HFFc6 (cell line): ENCODE results near the gene CFAP20DC. TPM values are rescaled to one million over a fixed set of nuclear protein-coding genes. Genes with fewer than 3 reads are reported as not detected.
A peak's percentile ranks its signal among the peaks of the same experiment; 100 is the strongest.
"Not testable (repeated sequence)": the region's sequence is repeated elsewhere in the genome, so short reads cannot be mapped to it uniquely, and the experiment has no call there.

Experiments used
- DNase-seq: peaks from one replicate; pipeline ENCODE4 v3.0.0-alpha.2; 2018
- H3K27ac Mint-ChIP-seq: 2 replicates; pipeline ENCODE4 v1.8.0; 2020; ENCODE audit warnings: mild to moderate bottlenecking, mixed read lengths
- H3K27me3 Mint-ChIP-seq: 2 replicates; pipeline ENCODE4 v1.8.0; 2021; ENCODE audit warnings: mild to moderate bottlenecking, moderate library complexity, mixed read lengths; ENCODE audit not compliant: insufficient read depth
- H3K36me3 Mint-ChIP-seq: 2 replicates; pipeline ENCODE4 v1.8.0; 2021; ENCODE audit warnings: low read depth, mixed read lengths
- H3K4me1 Mint-ChIP-seq: 2 replicates; pipeline ENCODE4 v1.8.0; 2020; ENCODE audit warnings: low read depth, mixed read lengths
- H3K4me3 Mint-ChIP-seq: 2 replicates; pipeline ENCODE4 v1.8.0; 2020; ENCODE audit warnings: mild to moderate bottlenecking, moderate library complexity, mixed read lengths
- H3K9me3 Mint-ChIP-seq: 2 replicates; pipeline ENCODE4 v1.8.0; 2020; ENCODE audit warnings: mild to moderate bottlenecking, mixed read lengths
- total RNA-seq, 6 experiments: library from RNA; stranded (reverse); fragmentation: NEBNext Ultra II Directional; extraction: Animal tissue kit (Norgen Biotek cat#: 25700); gene quantifications; 2 replicates in 1 of 6; 3 replicates in 5 of 6; pipeline ENCODE4 v1.2.3, GENCODE V29; 2021
- TF ChIP-seq, protein P1 (sequence below): fragments of 200-600 bp; sonication (generic); IDR thresholded peaks from 2 replicates; pipeline ENCODE4 v1.5.0; 2021; ENCODE audit warnings: antibody characterized with exemption, mild to moderate bottlenecking

The CFAP20DC gene
- total RNA-seq, 6 experiments from 2014 or later, result 1.2 to 2.6 (median 2.1) TPM

DNA sequence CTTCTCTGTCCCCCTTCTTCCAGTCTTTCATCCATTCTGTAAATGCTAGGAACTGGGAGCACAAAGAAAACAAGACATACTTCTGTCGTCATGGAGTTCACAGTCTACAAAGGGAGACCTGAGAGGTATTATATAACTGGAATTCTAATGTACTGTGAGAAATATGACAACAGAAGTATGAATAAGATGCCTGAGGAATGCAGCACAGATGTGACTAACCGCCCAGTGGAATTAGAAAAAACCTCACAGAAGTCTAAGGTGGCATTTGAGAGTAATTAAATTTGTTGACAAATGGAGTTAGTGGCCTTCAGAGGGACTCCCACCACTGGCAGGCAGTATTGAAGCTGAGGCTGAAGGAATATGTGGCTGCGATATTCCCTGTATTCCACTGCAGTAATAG is 214.7 kb downstream of the CFAP20DC start:
- peaks cover 52% of the 10 kb centered on the region for H3K4me1 Mint-ChIP-seq
- H3K4me3 Mint-ChIP-seq, result no peak overlapping the region
- peak overlapping the region; percentile 85 for H3K27ac Mint-ChIP-seq
- DNase-seq, result peak; percentile 49
- peaks cover 3% of the 10 kb centered on the region for H3K27me3 Mint-ChIP-seq
- no peaks in the 10 kb centered on the region for H3K9me3 Mint-ChIP-seq
- TF ChIP-seq, protein P1, sequence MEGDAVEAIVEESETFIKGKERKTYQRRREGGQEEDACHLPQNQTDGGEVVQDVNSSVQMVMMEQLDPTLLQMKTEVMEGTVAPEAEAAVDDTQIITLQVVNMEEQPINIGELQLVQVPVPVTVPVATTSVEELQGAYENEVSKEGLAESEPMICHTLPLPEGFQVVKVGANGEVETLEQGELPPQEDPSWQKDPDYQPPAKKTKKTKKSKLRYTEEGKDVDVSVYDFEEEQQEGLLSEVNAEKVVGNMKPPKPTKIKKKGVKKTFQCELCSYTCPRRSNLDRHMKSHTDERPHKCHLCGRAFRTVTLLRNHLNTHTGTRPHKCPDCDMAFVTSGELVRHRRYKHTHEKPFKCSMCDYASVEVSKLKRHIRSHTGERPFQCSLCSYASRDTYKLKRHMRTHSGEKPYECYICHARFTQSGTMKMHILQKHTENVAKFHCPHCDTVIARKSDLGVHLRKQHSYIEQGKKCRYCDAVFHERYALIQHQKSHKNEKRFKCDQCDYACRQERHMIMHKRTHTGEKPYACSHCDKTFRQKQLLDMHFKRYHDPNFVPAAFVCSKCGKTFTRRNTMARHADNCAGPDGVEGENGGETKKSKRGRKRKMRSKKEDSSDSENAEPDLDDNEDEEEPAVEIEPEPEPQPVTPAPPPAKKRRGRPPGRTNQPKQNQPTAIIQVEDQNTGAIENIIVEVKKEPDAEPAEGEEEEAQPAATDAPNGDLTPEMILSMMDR, result no peak
- H3K36me3 Mint-ChIP-seq, result no peaks in the 10 kb centered on the region; the same call in 1 of the 2 replicates

DNA sequence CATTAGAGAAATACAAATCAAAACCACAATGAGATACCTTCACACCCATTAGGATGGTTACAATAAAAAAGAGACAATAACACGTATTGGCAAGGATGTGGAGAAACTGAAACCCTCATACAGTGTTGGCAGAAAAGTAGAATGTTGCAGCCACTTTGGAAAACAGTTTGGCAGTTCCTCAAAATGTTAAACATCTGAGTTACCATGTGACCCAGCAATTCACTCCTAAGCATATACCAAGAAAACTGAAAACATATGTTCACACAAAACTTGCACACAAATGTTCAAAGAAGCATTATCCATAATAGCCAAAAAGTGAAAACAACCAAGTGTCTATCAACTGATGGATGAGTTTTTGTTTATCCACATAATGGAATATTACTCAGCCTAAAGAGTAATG is 216.3 kb downstream of the CFAP20DC start:
- H3K9me3 Mint-ChIP-seq, result no peaks in the 10 kb centered on the region

DNA sequence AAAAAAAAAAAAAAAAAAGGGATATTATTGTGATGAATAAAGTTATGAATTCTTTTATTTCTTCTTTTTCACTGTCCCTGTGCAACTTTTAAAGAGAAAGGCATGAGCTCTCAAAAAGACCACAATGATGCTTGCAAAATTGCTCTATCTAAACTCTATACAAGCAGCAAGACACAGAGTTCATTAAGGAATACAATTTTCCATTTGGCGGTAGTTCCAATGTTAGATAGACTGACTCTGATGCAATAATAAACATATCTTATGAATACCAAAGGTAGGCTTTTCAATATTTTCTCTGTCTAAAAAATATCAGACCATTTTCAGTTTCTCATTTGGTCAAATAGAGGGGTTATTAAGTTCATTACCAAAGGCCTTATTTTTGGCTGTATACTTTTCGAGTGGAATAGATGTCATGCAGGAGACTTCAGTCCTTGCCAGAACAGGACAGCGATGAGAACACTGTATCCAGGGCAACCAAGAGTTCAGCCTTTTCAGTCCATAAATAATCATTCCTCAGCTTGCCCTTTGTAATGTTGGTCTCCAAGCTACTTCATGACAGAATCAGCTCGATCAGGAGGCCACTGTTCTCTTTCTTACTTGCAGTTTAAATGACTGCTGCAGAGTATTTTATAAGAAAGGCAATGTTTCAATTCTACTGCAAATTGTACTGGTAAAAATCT is 220.4 kb downstream of the CFAP20DC start:
- Mint-ChIP-seq H3K4me1 (peaks cover 37% of the 10 kb centered on the region), H3K9me3 (no peaks in the 10 kb centered on the region), H3K4me3 (no peak overlapping the region), H3K27ac (no peak overlapping the region), H3K27me3 (peaks cover 3% of the 10 kb centered on the region), H3K36me3 (no peaks in the 10 kb centered on the region; the same call in 1 of the 2 replicates)
- TF ChIP-seq, protein P1, result no peak
- no peak for DNase-seq

More for the DNA sequence above, 216.3 kb downstream of the CFAP20DC start:
- Mint-ChIP-seq H3K4me1 (peaks cover 48% of the 10 kb centered on the region), H3K27ac (peak overlapping the region; percentile 17; the same call in 1 of the 2 replicates), H3K4me3 (no peak overlapping the region), H3K27me3 (peaks cover 3% of the 10 kb centered on the region), H3K36me3 (no peaks in the 10 kb centered on the region; the same call in 1 of the 2 replicates)
- DNase-seq, result no peak
- TF ChIP-seq, protein P1, result no peak

GRCh38 chr3:58824777-58825176 is 225.0 kb downstream of the CFAP20DC start:
- H3K4me1 Mint-ChIP-seq, result peaks cover 22% of the 10 kb centered on the region
- DNase-seq, result no peak
- H3K36me3 Mint-ChIP-seq, result no peaks in the 10 kb centered on the region
- H3K4me3 Mint-ChIP-seq, result no peak overlapping the region
- H3K9me3 Mint-ChIP-seq, result no peaks in the 10 kb centered on the region
- H3K27me3 Mint-ChIP-seq, result no peaks in the 10 kb centered on the region
- H3K27ac Mint-ChIP-seq, result no peak overlapping the region
- TF ChIP-seq, protein P1, result no peak

DNA sequence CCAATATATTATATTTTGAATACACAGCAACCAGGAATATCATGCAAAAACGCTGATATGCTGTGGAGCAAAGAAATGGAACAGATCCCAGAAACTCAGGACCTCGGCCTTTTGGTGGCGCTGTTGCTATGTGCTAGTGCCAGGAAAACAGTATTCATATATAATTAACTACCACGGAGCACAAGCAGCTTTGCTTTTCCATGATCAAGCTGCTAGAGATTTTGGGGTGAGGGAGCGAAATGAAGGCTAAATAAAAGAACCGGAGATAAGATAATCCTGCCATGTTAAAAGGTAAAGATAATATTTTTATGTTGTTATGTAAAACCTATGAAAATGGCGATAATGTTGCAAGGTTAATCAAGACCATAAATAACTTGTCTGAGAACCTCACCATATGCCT is 225.5 kb downstream of the CFAP20DC start:
- DNase-seq, result peak; percentile 71
- Mint-ChIP-seq H3K36me3 (no peaks in the 10 kb centered on the region), H3K27me3 (no peaks in the 10 kb centered on the region), H3K27ac (no peak overlapping the region), H3K9me3 (no peaks in the 10 kb centered on the region), H3K4me3 (no peak overlapping the region), H3K4me1 (peaks cover 21% of the 10 kb centered on the region)
- TF ChIP-seq, protein P1, result peak; percentile 92

- H3K4me1 Mint-ChIP-seq, H3K27ac Mint-ChIP-seq, DNase-seq, H3K9me3 Mint-ChIP-seq, H3K27me3 Mint-ChIP-seq, H3K36me3 Mint-ChIP-seq, H3K4me3 Mint-ChIP-seq: not testable (repeated sequence)
These were observed 243.1 kb downstream of the CFAP20DC start for GRCh38 chr3:58806551-58807244.
